Measurements from ENCODE around the gene SOCS1. TPM values are rescaled to one million over a fixed set of nuclear protein-coding genes. Genes with fewer than 3 reads are reported as not detected.

Gene SOCS1
- polyA plus RNA-seq, 2 of the 4 experiments (the other 2 are of a cell fraction), result 0.16 to 0.26 TPM

DNA sequence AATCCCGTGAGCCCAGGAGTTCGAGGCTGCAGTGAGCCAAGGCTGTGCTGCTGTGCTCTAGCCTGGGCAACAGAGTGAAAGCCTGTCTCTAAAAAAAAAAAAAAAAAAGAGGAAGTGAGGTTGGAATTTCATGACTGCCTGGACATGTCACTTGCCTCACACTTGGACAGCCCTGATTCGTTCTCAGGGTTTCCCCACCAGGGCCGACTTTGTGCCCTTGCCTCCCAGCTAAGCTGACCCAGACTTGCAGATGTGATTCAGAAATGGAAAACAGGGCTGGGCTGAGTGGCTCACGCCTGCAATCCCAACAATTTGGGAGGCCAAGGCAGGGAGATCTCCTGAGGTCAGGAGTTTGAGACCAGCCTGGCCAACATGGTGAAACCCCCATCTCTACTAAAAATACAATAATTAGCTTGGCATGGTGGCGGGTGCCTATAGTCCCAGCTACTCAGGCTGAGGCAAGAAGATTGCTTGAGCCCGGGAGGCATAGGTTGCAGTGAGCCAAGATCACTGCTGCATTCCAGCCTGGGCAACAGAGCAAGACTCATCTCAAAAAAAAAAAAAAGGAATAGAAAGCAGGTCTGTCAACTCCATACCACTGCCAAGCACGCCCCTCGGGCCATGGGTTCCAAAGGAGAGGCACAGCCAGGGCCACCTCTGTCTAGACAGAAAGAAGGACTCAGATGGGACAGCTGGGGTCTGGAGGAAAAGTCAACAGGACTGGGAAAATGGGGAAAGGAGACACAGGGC, 46.9 kb downstream of the SOCS1 start:
- no peak overlapping the region for H3K27ac ChIP-seq

DNA sequence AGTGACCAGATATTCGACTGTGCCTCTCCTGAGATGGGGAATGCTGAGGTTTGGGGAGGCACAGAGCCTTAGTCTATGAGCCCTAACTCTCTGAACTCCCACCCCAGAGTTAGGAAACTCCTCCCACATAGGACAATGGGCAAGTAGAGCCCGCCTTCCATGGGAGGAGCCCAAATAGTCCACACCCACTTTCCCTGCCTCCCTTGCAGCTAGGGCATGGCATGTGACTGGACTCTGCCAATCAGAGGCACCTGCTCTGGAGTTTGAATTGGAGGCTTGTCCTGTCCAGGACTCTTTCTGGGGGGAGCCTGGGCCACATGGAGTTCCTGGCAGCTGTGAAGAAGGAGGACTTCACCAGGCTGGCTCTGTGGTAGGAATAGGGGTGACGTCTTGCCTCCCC, 48.4 kb downstream of the SOCS1 start:
- Histone ChIP-seq H3K27ac (no peak overlapping the region), H3K9me3 (peaks cover 11% of the 10 kb centered on the region), H3K4me2 (no peak overlapping the region), H3K4me1 (peaks cover 1% of the 10 kb centered on the region; the same call in 2 of the 3 replicates), H3K4me3 (no peak overlapping the region)
- ChIA-PET CTCF (interaction anchor here (0.8 to 1.6 kb wide), 4 partner anchors 10 to 244 kb away, joined by 3 to 8 read pairs (median 4); partner anchors contain the start of gene SOCS1), POLR2A (interaction anchor here (0.8 kb wide), 1 partner anchor 47 kb away, joined by 3 read pairs; no protein-coding TSS in a partner anchor)
- no peak for DNase-seq (ENCODE audit: low read depth in 1 of 2, low spot score in 1 of 2)
- TF ChIP-seq HOXA7 (CRISPR knock-in tag; IDR thresholded peaks at IDR 0.05), result no peak
- no peak for TF ChIP-seq CHD4 (IDR thresholded peaks at IDR 0.05; ENCODE audit: borderline replicate concordance)
- TF ChIP-seq HEYL (CRISPR knock-in tag; IDR thresholded peaks at IDR 0.05), result no peak
- TF ChIP-seq, protein P1, sequence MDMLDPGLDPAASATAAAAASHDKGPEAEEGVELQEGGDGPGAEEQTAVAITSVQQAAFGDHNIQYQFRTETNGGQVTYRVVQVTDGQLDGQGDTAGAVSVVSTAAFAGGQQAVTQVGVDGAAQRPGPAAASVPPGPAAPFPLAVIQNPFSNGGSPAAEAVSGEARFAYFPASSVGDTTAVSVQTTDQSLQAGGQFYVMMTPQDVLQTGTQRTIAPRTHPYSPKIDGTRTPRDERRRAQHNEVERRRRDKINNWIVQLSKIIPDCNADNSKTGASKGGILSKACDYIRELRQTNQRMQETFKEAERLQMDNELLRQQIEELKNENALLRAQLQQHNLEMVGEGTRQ (IDR thresholded peaks at IDR 0.05), result peak; percentile 65
- ATAC-seq, result no peak
- WGBS (ENCODE audit: missing lambda C conversion rate), result 75% methylated on average over 1 of the region's 3 CpGs
- FAIRE-seq, result no peak

More for the DNA sequence above, 46.9 kb downstream of the SOCS1 start:
- POLR2A ChIA-PET, result interaction anchor here (0.7 kb wide), 2 partner anchors 47 to 48 kb away, joined by 3 to 4 read pairs; partner anchors contain the start of gene SOCS1
- CTCF ChIA-PET, result interaction anchor here (0.6 to 1.6 kb wide), 5 partner anchors 46 to 147 kb away, joined by 3 to 8 read pairs (median 3); partner anchors contain the start of gene SOCS1
- DNase-seq (ENCODE audit: low read depth in 1 of 2, low spot score in 1 of 2) (no peak), FAIRE-seq (no peak), ATAC-seq (no peak)
- H3K4me2 ChIP-seq, result no peak overlapping the region
- H3K9me3 ChIP-seq, result peaks cover 11% of the 10 kb centered on the region
- WGBS (ENCODE audit: missing lambda C conversion rate), result 45% methylated on average over 9 of the region's 9 CpGs
- no peaks in the 10 kb centered on the region for H3K4me1 ChIP-seq
- no peak overlapping the region for H3K4me3 ChIP-seq
- TF ChIP-seq KDM1A (IDR thresholded peaks at IDR 0.05; ENCODE audit: low read depth) (no peak), NFE2L2 (conservative IDR thresholded peaks at IDR 0.05; ENCODE audit: low read length) (no peak), ZNF302 (CRISPR knock-in tag; IDR thresholded peaks at IDR 0.05) (no peak), TP53 (CRISPR knock-in tag; IDR thresholded peaks at IDR 0.05) (no peak), MAZ (IDR thresholded peaks at IDR 0.05; ENCODE audit: borderline replicate concordance, low read depth, low read length) (no peak), ESRRA (IDR thresholded peaks at IDR 0.05; ENCODE audit: borderline replicate concordance, low read length) (no peak), POLR2AphosphoS2 (conservative IDR thresholded peaks at IDR 0.05; ENCODE audit: low read length) (no peak), HOXA7 (CRISPR knock-in tag; IDR thresholded peaks at IDR 0.05) (no peak), POLR2A (IDR thresholded peaks at IDR 0.05; ENCODE audit: low read length) (no peak), NPAS2 (CRISPR knock-in tag; IDR thresholded peaks at IDR 0.05; ENCODE audit: borderline replicate concordance) (no peak), EHMT2 (IDR thresholded peaks at IDR 0.05; ENCODE audit: low read depth) (no peak), RNF2 (IDR thresholded peaks at IDR 0.05; ENCODE audit: borderline replicate concordance, low read depth) (no peak), PHF8 (IDR thresholded peaks at IDR 0.05; ENCODE audit: borderline replicate concordance, low read depth) (no peak), CBX8 (IDR thresholded peaks at IDR 0.05) (no peak), ZSCAN20 (CRISPR knock-in tag; IDR thresholded peaks at IDR 0.05) (no peak)
- TF ChIP-seq, protein P2, sequence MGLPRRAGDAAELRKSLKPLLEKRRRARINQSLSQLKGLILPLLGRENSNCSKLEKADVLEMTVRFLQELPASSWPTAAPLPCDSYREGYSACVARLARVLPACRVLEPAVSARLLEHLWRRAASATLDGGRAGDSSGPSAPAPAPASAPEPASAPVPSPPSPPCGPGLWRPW (IDR thresholded peaks at IDR 0.05), result no peak
- TF ChIP-seq, protein P3, sequence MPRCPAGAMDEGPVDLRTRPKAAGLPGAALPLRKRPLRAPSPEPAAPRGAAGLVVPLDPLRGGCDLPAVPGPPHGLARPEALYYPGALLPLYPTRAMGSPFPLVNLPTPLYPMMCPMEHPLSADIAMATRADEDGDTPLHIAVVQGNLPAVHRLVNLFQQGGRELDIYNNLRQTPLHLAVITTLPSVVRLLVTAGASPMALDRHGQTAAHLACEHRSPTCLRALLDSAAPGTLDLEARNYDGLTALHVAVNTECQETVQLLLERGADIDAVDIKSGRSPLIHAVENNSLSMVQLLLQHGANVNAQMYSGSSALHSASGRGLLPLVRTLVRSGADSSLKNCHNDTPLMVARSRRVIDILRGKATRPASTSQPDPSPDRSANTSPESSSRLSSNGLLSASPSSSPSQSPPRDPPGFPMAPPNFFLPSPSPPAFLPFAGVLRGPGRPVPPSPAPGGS (IDR thresholded peaks at IDR 0.05), result no peak
- TF ChIP-seq, protein P4, sequence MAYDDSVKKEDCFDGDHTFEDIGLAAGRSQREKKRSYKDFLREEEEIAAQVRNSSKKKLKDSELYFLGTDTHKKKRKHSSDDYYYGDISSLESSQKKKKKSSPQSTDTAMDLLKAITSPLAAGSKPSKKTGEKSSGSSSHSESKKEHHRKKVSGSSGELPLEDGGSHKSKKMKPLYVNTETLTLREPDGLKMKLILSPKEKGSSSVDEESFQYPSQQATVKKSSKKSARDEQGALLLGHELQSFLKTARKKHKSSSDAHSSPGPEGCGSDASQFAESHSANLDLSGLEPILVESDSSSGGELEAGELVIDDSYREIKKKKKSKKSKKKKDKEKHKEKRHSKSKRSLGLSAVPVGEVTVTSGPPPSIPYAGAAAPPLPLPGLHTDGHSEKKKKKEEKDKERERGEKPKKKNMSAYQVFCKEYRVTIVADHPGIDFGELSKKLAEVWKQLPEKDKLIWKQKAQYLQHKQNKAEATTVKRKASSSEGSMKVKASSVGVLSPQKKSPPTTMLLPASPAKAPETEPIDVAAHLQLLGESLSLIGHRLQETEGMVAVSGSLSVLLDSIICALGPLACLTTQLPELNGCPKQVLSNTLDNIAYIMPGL (CRISPR knock-in tag; IDR thresholded peaks at IDR 0.05; ENCODE audit: borderline replicate concordance), result no peak
